Liver (tissue), 9 donors: ENCODE results near the gene GPC3. TPM values are rescaled to one million over a fixed set of nuclear protein-coding genes. Genes with fewer than 3 reads are reported as not detected.

Source experiments
- DNase-seq: peaks from one replicate; pipeline ENCODE4 v3.0.0-alpha.2; 2017; ENCODE audit warnings: low spot score
- H3K27ac ChIP-seq, 2 donors: one replicate each; pipeline ENCODE4 v1.7.0; 2013; ENCODE audit warnings: inconsistent platforms in 2 of 2, low read length in 2 of 2, control low read depth in 1 of 2, low read depth in 1 of 2, mild to moderate bottlenecking in 1 of 2
- H3K27me3 ChIP-seq, 4 donors: one replicate each; pipeline versions ENCODE4 v1.6.1 to v1.7.0; 2013; ENCODE audit warnings: low read length in 3 of 4, inconsistent platforms in 1 of 4, mild to moderate bottlenecking in 1 of 4, moderate library complexity in 1 of 4; ENCODE audit not compliant: control insufficient read depth in 4 of 4, insufficient read depth in 4 of 4
- H3K36me3 ChIP-seq, 4 donors: one replicate each; pipeline versions ENCODE4 v1.6.1 to v1.7.0; 2013; ENCODE audit warnings: low read length in 3 of 4, mild to moderate bottlenecking in 3 of 4, low read depth in 1 of 4, moderate library complexity in 1 of 4; ENCODE audit not compliant: control insufficient read depth in 4 of 4, insufficient read depth in 3 of 4
- H3K4me1 ChIP-seq, 4 donors: one replicate each; pipeline versions ENCODE4 v1.6.1 to v1.7.0; 2013; ENCODE audit warnings: low read length in 3 of 4, mild to moderate bottlenecking in 3 of 4, moderate library complexity in 1 of 4; ENCODE audit not compliant: control insufficient read depth in 4 of 4, insufficient read depth in 4 of 4
- H3K4me3 ChIP-seq, 3 donors: one replicate each; pipeline versions ENCODE4 v1.6.1 to v1.7.0; 2013; ENCODE audit warnings: low read length in 3 of 3, control low read depth in 1 of 3, low read depth in 1 of 3, mild to moderate bottlenecking in 1 of 3
- H3K9ac ChIP-seq, 2 donors: one replicate each; pipeline ENCODE4 v1.7.0; 2013; ENCODE audit warnings: low read length in 2 of 2, mild to moderate bottlenecking in 2 of 2, moderate library complexity in 2 of 2, control low read depth in 1 of 2, low read depth in 1 of 2
- H3K9me3 ChIP-seq, 4 donors: one replicate each; pipeline versions ENCODE4 v1.6.1 to v1.7.0; 2013; ENCODE audit warnings: low read length in 3 of 4; ENCODE audit not compliant: control insufficient read depth in 4 of 4
- EGR1 ChIP-seq, 2 donors: IDR thresholded peaks; 2 replicates each; pipeline ENCODE4 v1.6.1; 2016 to 2018; ENCODE audit warnings: antibody characterized with exemption in 2 of 2, low read depth in 2 of 2
- FOXA2 ChIP-seq: IDR thresholded peaks from 2 replicates; pipeline ENCODE4 v1.6.1; 2016; ENCODE audit warnings: antibody characterized with exemption
- GABPA ChIP-seq, 2 donors: IDR thresholded peaks in 1 of 2; conservative IDR thresholded peaks in 1 of 2; 2 replicates each; pipeline ENCODE4 v1.6.1; 2016; ENCODE audit warnings: antibody characterized with exemption in 2 of 2, mild to moderate bottlenecking in 1 of 2, moderate library complexity in 1 of 2
- HNF4A ChIP-seq, 2 donors: conservative IDR thresholded peaks; 2 replicates each; pipeline ENCODE4 v1.6.1; 2016; ENCODE audit warnings: antibody characterized with exemption in 2 of 2, mild to moderate bottlenecking in 2 of 2
- JUND ChIP-seq, 2 donors: IDR thresholded peaks; 2 replicates each; pipeline ENCODE4 v1.6.1; 2016; ENCODE audit warnings: antibody characterized with exemption in 2 of 2
- RAD21 ChIP-seq, 2 donors: IDR thresholded peaks; 2 replicates each; pipeline ENCODE4 v1.6.1; 2016; ENCODE audit warnings: antibody characterized with exemption in 2 of 2, mild to moderate bottlenecking in 2 of 2
- RXRA ChIP-seq, 2 donors: IDR thresholded peaks; 2 replicates each; pipeline ENCODE4 v1.6.1; 2017 to 2018; ENCODE audit warnings: antibody characterized with exemption in 2 of 2, mild to moderate bottlenecking in 1 of 2
- WGBS: extraction: QIAGEN DNeasy Blood & Tissue Kit; methylation state at CpG from one replicate; pipeline ENCODE4 v1.1.7; 2013; 5-methylcytosine and 5-hydroxymethylcytosine counted together
- polyA plus RNA-seq, 2 donors: library from polyadenylated mRNA; stranded (reverse) in 1 of 2; unstranded in 1 of 2; fragments of 200-250 nt in 1 of 2; fragments of >200 nt in 1 of 2; fragmentation: Nextera tagmentation in 1 of 2; extraction: Ambion mirVana in 1 of 2; gene quantifications; one replicate each; pipeline versions ENCODE4 v1.2.1 to v1.2.3, GENCODE V29; 2013 to 2015
- total RNA-seq, 2 donors: library from RNA; depleted of rRNA; stranded (reverse); fragments of >200 nt; gene quantifications; one replicate each; pipeline ENCODE4 v1.2.3, GENCODE V29; 2014
- TF ChIP-seq, protein P1 (sequence below): IDR thresholded peaks from 2 replicates; pipeline ENCODE4 v1.6.1; 2016; ENCODE audit warnings: antibody characterized with exemption, mild to moderate bottlenecking
- TF ChIP-seq, protein P2 (sequence below): IDR thresholded peaks from 2 replicates; pipeline ENCODE4 v1.6.1; 2016; ENCODE audit warnings: antibody characterized with exemption
- TF ChIP-seq, protein P3 (sequence below): fragments of 150-350 bp; IDR thresholded peaks from 2 replicates; pipeline ENCODE4 v1.5.1; 2017; ENCODE audit warnings: improper control_type of control experiment, low read depth, low read length; ENCODE audit not compliant: missing input control
- TF ChIP-seq, protein P4 (sequence below): IDR thresholded peaks from 2 replicates; pipeline ENCODE4 v1.6.1; 2016; ENCODE audit warnings: antibody characterized with exemption
- donor health status: healthy.
- donor health status: healthy.
- donor health status: healthy.
- donor health status: healthy.
- donor health status: healthy.

GPC3 gene
- total and polyA plus RNA-seq, 4 donors: 0.40 to 1,133 (median 1.5) TPM

DNA sequence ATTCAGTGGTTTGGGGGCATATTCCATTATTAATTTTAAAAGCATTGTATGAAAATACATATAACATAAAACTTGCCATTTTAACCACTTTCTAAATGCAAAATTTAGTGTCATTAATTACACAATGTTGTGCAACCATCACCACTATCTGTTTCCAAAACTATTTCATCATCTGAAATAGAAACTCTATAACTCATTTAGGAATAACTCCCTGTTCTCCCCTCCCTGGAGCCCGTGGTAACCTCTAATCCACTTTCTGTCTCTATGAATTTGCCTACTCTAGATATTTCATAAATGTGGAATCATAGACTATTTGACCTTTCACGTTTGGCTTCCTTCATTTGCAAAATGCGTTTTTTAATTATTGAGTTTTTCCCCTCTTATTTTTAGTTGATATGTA, 468.7 kb downstream of the GPC3 start (continued):
- TF ChIP-seq, protein P1, sequence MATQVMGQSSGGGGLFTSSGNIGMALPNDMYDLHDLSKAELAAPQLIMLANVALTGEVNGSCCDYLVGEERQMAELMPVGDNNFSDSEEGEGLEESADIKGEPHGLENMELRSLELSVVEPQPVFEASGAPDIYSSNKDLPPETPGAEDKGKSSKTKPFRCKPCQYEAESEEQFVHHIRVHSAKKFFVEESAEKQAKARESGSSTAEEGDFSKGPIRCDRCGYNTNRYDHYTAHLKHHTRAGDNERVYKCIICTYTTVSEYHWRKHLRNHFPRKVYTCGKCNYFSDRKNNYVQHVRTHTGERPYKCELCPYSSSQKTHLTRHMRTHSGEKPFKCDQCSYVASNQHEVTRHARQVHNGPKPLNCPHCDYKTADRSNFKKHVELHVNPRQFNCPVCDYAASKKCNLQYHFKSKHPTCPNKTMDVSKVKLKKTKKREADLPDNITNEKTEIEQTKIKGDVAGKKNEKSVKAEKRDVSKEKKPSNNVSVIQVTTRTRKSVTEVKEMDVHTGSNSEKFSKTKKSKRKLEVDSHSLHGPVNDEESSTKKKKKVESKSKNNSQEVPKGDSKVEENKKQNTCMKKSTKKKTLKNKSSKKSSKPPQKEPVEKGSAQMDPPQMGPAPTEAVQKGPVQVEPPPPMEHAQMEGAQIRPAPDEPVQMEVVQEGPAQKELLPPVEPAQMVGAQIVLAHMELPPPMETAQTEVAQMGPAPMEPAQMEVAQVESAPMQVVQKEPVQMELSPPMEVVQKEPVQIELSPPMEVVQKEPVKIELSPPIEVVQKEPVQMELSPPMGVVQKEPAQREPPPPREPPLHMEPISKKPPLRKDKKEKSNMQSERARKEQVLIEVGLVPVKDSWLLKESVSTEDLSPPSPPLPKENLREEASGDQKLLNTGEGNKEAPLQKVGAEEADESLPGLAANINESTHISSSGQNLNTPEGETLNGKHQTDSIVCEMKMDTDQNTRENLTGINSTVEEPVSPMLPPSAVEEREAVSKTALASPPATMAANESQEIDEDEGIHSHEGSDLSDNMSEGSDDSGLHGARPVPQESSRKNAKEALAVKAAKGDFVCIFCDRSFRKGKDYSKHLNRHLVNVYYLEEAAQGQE: no peak
- no peak for TF ChIP-seq GABPA (IDR thresholded peaks at IDR 0.05 in 1 of 2, conservative IDR thresholded peaks at IDR 0.05 in 1 of 2)

DNA sequence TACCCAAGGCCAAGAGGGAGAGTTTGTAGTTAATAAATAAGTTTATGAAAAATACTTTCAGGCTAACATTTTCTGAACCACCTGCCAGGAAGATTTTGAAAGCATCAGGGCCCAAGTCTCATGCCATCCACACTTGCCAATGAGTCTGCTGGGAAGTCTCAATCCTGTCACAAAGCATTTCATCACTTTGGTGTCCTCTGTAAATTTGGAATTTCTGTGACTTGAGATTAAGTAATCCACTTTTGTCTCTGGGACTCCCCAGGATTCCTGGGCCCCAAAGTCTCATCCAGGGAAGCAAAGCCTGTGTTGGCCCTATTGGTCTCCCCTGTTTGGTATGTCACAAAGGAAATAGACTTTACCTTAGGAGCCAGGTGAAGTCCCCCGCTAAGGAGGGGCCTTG, 470.9 kb downstream of the GPC3 start:
- Histone ChIP-seq H3K9me3 (no peaks in the 10 kb centered on the region), H3K36me3 (no peaks in the 10 kb centered on the region), H3K9ac (no peak overlapping the region), H3K4me1 (no peaks in the 10 kb centered on the region), H3K4me3 (no peak overlapping the region), H3K27ac (no peak overlapping the region), H3K27me3 (no peaks in the 10 kb centered on the region)
- no peak for DNase-seq
- TF ChIP-seq GABPA (IDR thresholded peaks at IDR 0.05 in 1 of 2, conservative IDR thresholded peaks at IDR 0.05 in 1 of 2): no peak
- no peak for TF ChIP-seq EGR1 (IDR thresholded peaks at IDR 0.05; ENCODE audit: low read depth in 2 of 2)
- TF ChIP-seq JUND (IDR thresholded peaks at IDR 0.05): no peak
- TF ChIP-seq, protein P2, sequence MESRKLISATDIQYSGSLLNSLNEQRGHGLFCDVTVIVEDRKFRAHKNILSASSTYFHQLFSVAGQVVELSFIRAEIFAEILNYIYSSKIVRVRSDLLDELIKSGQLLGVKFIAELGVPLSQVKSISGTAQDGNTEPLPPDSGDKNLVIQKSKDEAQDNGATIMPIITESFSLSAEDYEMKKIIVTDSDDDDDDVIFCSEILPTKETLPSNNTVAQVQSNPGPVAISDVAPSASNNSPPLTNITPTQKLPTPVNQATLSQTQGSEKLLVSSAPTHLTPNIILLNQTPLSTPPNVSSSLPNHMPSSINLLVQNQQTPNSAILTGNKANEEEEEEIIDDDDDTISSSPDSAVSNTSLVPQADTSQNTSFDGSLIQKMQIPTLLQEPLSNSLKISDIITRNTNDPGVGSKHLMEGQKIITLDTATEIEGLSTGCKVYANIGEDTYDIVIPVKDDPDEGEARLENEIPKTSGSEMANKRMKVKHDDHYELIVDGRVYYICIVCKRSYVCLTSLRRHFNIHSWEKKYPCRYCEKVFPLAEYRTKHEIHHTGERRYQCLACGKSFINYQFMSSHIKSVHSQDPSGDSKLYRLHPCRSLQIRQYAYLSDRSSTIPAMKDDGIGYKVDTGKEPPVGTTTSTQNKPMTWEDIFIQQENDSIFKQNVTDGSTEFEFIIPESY: no peak
- TF ChIP-seq, protein P3, sequence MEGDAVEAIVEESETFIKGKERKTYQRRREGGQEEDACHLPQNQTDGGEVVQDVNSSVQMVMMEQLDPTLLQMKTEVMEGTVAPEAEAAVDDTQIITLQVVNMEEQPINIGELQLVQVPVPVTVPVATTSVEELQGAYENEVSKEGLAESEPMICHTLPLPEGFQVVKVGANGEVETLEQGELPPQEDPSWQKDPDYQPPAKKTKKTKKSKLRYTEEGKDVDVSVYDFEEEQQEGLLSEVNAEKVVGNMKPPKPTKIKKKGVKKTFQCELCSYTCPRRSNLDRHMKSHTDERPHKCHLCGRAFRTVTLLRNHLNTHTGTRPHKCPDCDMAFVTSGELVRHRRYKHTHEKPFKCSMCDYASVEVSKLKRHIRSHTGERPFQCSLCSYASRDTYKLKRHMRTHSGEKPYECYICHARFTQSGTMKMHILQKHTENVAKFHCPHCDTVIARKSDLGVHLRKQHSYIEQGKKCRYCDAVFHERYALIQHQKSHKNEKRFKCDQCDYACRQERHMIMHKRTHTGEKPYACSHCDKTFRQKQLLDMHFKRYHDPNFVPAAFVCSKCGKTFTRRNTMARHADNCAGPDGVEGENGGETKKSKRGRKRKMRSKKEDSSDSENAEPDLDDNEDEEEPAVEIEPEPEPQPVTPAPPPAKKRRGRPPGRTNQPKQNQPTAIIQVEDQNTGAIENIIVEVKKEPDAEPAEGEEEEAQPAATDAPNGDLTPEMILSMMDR: no peak
- no peak for TF ChIP-seq RXRA (IDR thresholded peaks at IDR 0.05)
- no peak for TF ChIP-seq RAD21 (IDR thresholded peaks at IDR 0.05)
- TF ChIP-seq, protein P1: no peak
- TF ChIP-seq FOXA2: no peak
- no peak for TF ChIP-seq HNF4A (conservative IDR thresholded peaks at IDR 0.05)
- TF ChIP-seq, protein P4, sequence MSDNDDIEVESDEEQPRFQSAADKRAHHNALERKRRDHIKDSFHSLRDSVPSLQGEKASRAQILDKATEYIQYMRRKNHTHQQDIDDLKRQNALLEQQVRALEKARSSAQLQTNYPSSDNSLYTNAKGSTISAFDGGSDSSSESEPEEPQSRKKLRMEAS: no peak
- WGBS: 94% methylated on average over 1 of the region's 1 CpG
